A549 (cell line): ENCODE data around the gene C1QC. TPM values are rescaled to one million over a fixed set of nuclear protein-coding genes. Genes with fewer than 3 reads are reported as not detected.

Experiments
- ATAC-seq, 2 experiments: fragments of 200-7000 bp in 1 of 2; fragments of >200 bp in 1 of 2; cut with Nextera tagmentation in 1 of 2; cut with Tn5 transposase in 1 of 2; 3 replicates each; pipeline versions ENCODE4 v1.8.0 to v1.9.1; 2018 to 2020; ENCODE audit warnings: mild to moderate bottlenecking in 1 of 2, moderate library complexity in 1 of 2
- CTCF ChIA-PET: fragments of 300-600 bp; sonication (Branson Sonifier 250); formaldehyde crosslinking; extraction: SDS; loops from one replicate; lab custom pipeline; 2021; ENCODE audit warnings: antibody characterized with exemption, inconsistent platforms; lab: Yijun Ruan, JAX
- POLR2A ChIA-PET: fragments of 350-600 bp; formaldehyde crosslinking; extraction: SDS; loops from one replicate; lab custom pipeline; 2021; ENCODE audit warnings: antibody characterized with exemption, inconsistent platforms; lab: Yijun Ruan, JAX
- DNase-seq, 2 experiments: peaks; one replicate each; pipeline versions ENCODE4 v3.0.0 to v3.0.0-alpha.2; 2011 to 2016; ENCODE audit warnings: low read depth in 1 of 2, low spot score in 1 of 2
- FAIRE-seq: peaks from 2 replicates; lab custom pipeline; 2011; peaks lifted over from hg19 to GRCh38; lab: Jason Lieb, UNC
- H3K27ac ChIP-seq, 2 experiments: fragments of >200 bp; sonication (Bioruptor Twin); formaldehyde crosslinking; 3 replicates each; pipeline ENCODE4 v1.5.1; 2016 to 2017
- H3K4me1 ChIP-seq: fragments of >200 bp; sonication (Bioruptor Twin); formaldehyde crosslinking; 3 replicates; pipeline ENCODE4 v1.6.1; 2016
- H3K4me2 ChIP-seq: fragments of >200 bp; sonication (Bioruptor Twin); formaldehyde crosslinking; 3 replicates; pipeline ENCODE4 v1.6.1; 2016
- H3K4me3 ChIP-seq: fragments of >200 bp; sonication (Bioruptor Twin); formaldehyde crosslinking; 3 replicates; pipeline ENCODE4 v1.5.1; 2016
- H3K9me3 ChIP-seq: fragments of >200 bp; sonication (Bioruptor Twin); formaldehyde crosslinking; 3 replicates; pipeline ENCODE4 v1.6.1; 2016
- CHD4 ChIP-seq: fragments of 200-600 bp; sonication (generic); IDR thresholded peaks from 2 replicates; pipeline ENCODE4 v1.6.1; 2016; ENCODE audit warnings: antibody characterized with exemption, mild to moderate bottlenecking, borderline replicate concordance
- CTCF ChIP-seq: fragments of >200 bp; sonication (Bioruptor Twin); formaldehyde crosslinking; IDR thresholded peaks from 3 replicates; pipeline ENCODE4 v1.5.1; 2016
- EHF ChIP-seq: fragments of 250-450 bp; sonication (Bioruptor Pico); IDR thresholded peaks from 2 replicates; pipeline ENCODE4 v1.5.0; 2020; ENCODE audit warnings: mild to moderate bottlenecking
- ESRRA ChIP-seq: fragments of 150-350 bp; IDR thresholded peaks from 2 replicates; pipeline ENCODE4 v1.6.1; 2014; ENCODE audit warnings: mild to moderate bottlenecking, low read length, borderline replicate concordance
- FOXS1 ChIP-seq: fragments of 250-450 bp; sonication (Bioruptor Pico); IDR thresholded peaks from 2 replicates; pipeline ENCODE4 v1.5.0; 2020; ENCODE audit warnings: mild to moderate bottlenecking, moderate library complexity
- RCOR1 ChIP-seq: fragments of 150-350 bp; IDR thresholded peaks from 2 replicates; pipeline ENCODE4 v1.6.1; 2014; ENCODE audit warnings: antibody characterized with exemption, low read length, low read depth
- REST ChIP-seq: fragments of 200-600 bp; sonication (generic); IDR thresholded peaks from 2 replicates; pipeline ENCODE4 v1.6.1; 2016; ENCODE audit warnings: antibody characterized with exemption, mild to moderate bottlenecking, moderate library complexity
- RFX5 ChIP-seq: fragments of 450-650 bp; IDR thresholded peaks from 2 replicates; pipeline ENCODE4 v1.7.1; 2014; ENCODE audit warnings: antibody characterized with exemption, mild to moderate bottlenecking, moderate library complexity
- USF2 ChIP-seq: fragments of 450-650 bp; IDR thresholded peaks from 2 replicates; pipeline ENCODE4 v1.6.1; 2014; ENCODE audit warnings: antibody characterized with exemption
- ZSCAN20 ChIP-seq: fragments of 250-450 bp; sonication (Bioruptor Pico); IDR thresholded peaks from 2 replicates; pipeline ENCODE4 v1.8.0; 2022; ENCODE audit warnings: mild to moderate bottlenecking, moderate library complexity
- WGBS: methylation state at CpG from one replicate; pipeline ENCODE4 v1.1.6; 2017; ENCODE audit errors: missing lambda C conversion rate; 5-methylcytosine and 5-hydroxymethylcytosine counted together
- polyA plus RNA-seq, 4 experiments: library from polyadenylated mRNA; depleted of rRNA in 3 of 4; stranded (reverse); fragments of >200 nt; fragmentation: RNase III in 1 of 4; extraction: RNeasy Plus Mini Kit Qiagen cat#74134 plus additional on column Dnase treatment in 1 of 4; gene quantifications; 2 replicates in 3 of 4; 3 replicates in 1 of 4; pipeline ENCODE4 v1.2.3, GENCODE V29; 2011 to 2017
- TF ChIP-seq, protein P1 (sequence below): fragments of 250-450 bp; sonication (Bioruptor Pico); IDR thresholded peaks from 2 replicates; pipeline ENCODE4 v1.5.0; 2020; ENCODE audit warnings: low read depth, mild to moderate bottlenecking, moderate library complexity
- TF ChIP-seq, protein P2 (sequence below): fragments of >200 bp; sonication (Bioruptor Twin); formaldehyde crosslinking; IDR thresholded peaks from 3 replicates; pipeline ENCODE4 v1.6.1; 2016

C1QC gene
- polyA plus RNA-seq, 2 of the 4 experiments (the other 2 are of a cell fraction), result not detected

GRCh38 chr1:22629886-22630285 is 13.5 kb upstream of the C1QC start:
- TF ChIP-seq REST, result no peak
- TF ChIP-seq, protein P1, sequence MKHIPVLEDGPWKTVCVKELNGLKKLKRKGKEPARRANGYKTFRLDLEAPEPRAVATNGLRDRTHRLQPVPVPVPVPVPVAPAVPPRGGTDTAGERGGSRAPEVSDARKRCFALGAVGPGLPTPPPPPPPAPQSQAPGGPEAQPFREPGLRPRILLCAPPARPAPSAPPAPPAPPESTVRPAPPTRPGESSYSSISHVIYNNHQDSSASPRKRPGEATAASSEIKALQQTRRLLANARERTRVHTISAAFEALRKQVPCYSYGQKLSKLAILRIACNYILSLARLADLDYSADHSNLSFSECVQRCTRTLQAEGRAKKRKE, result no peak
- no peak for FAIRE-seq
- CTCF ChIA-PET, result interaction anchor here (0.5 to 2.6 kb wide), 2 partner anchors 12 to 316 kb away, joined by 3 to 11 read pairs; partner anchors contain the start of gene C1QC
- no peaks in the 10 kb centered on the region for H3K9me3 ChIP-seq
- ATAC-seq, result no peak
- H3K4me2 ChIP-seq, result no peak overlapping the region
- H3K4me1 ChIP-seq, result no peaks in the 10 kb centered on the region
- WGBS, result 56% methylated on average over 2 of the region's 2 CpGs
- POLR2A ChIA-PET, result no interaction called here
- no peak overlapping the region for H3K27ac ChIP-seq
- DNase-seq, result no peak
- no peak overlapping the region for H3K4me3 ChIP-seq

- Histone ChIP-seq H3K4me2 (no peak overlapping the region), H3K4me1 (no peaks in the 10 kb centered on the region), H3K9me3 (no peaks in the 10 kb centered on the region), H3K4me3 (no peak overlapping the region), H3K27ac (no peak overlapping the region)
- POLR2A ChIA-PET, result no interaction called here
- CTCF ChIA-PET, result interaction anchor here (1.0 to 3.3 kb wide), 3 partner anchors 8 to 218 kb away, joined by 3 to 13 read pairs (median 11); no protein-coding TSS in a partner anchor
- 44% methylated on average over 6 of the region's 10 CpGs for WGBS
- TF ChIP-seq, protein P2, sequence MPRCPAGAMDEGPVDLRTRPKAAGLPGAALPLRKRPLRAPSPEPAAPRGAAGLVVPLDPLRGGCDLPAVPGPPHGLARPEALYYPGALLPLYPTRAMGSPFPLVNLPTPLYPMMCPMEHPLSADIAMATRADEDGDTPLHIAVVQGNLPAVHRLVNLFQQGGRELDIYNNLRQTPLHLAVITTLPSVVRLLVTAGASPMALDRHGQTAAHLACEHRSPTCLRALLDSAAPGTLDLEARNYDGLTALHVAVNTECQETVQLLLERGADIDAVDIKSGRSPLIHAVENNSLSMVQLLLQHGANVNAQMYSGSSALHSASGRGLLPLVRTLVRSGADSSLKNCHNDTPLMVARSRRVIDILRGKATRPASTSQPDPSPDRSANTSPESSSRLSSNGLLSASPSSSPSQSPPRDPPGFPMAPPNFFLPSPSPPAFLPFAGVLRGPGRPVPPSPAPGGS, result no peak
- TF ChIP-seq ESRRA, result no peak
- no peak for TF ChIP-seq USF2
- no peak for TF ChIP-seq CHD4
- TF ChIP-seq RCOR1, result no peak
- TF ChIP-seq CTCF, result no peak
- no peak for TF ChIP-seq RFX5
- TF ChIP-seq EHF (CRISPR knock-in tag), result no peak
- TF ChIP-seq FOXS1 (CRISPR knock-in tag), result no peak
- TF ChIP-seq ZSCAN20 (CRISPR knock-in tag), result no peak
- DNase-seq, result no peak
- no peak for FAIRE-seq
- ATAC-seq, result no peak
Measured at GRCh38 chr1:22633697-22634463, 9.6 kb upstream of the C1QC start.
